Left lung (tissue), 10 donors: ENCODE data around the gene MB. TPM values are rescaled to one million over a fixed set of nuclear protein-coding genes. Genes with fewer than 3 reads are reported as not detected.

Experiments used
- ATAC-seq: fragments of 200-7000 bp; cut with Tn5 transposase; one replicate; pipeline ENCODE4 v1.9.1; 2020; ENCODE audit warnings: moderate library complexity
- DNase-seq, 4 donors: peaks; one replicate each; pipeline ENCODE4 v3.0.0-alpha.2; 2013 to 2020
- H3K27ac ChIP-seq, 2 donors: fragments of 200-600 bp; sonication (generic) in 1 of 2; one replicate each; pipeline versions ENCODE4 v1.5.0 to v1.8.0; 2020 to 2021
- H3K27me3 ChIP-seq, 2 donors: fragments of 200-600 bp; sonication (generic) in 1 of 2; one replicate each; pipeline versions ENCODE4 v1.5.0 to v1.8.0; 2020 to 2021
- H3K36me3 ChIP-seq, 2 donors: fragments of 200-600 bp; sonication (generic) in 1 of 2; one replicate each; pipeline versions ENCODE4 v1.5.0 to v1.8.0; 2020 to 2021
- H3K4me1 ChIP-seq, 2 donors: fragments of 200-600 bp; one replicate each; pipeline ENCODE4 v1.8.0; 2021
- H3K4me3 ChIP-seq, 2 donors: fragments of 200-600 bp; sonication (generic) in 1 of 2; one replicate each; pipeline versions ENCODE4 v1.5.0 to v1.8.0; 2020 to 2021; ENCODE audit warnings: mild to moderate bottlenecking in 1 of 2
- H3K9me3 ChIP-seq, 2 donors: fragments of 200-600 bp; sonication (generic) in 1 of 2; one replicate each; pipeline versions ENCODE4 v1.5.0 to v1.8.0; 2020 to 2021
- intact Hi-C, 2 donors: fragments of 100-400 bp; cut with DNase I; formaldehyde crosslinking; loops; one replicate each; pipeline versions ENCODE4 v1.11.2 to v1.14.2; 2022
- polyA plus RNA-seq, 6 donors: library from polyadenylated mRNA; unstranded; fragments of 120-200 nt; gene quantifications; one replicate each; pipeline ENCODE4 v1.2.1, GENCODE V29; 2013; ENCODE audit not compliant: insufficient read length in 6 of 6
- total RNA-seq, 2 donors: library from RNA; stranded (reverse); fragmentation: NEBNext Ultra II Directional; extraction: Animal tissue kit (Norgen Biotek cat#: 25700); gene quantifications; one replicate each; pipeline ENCODE4 v1.2.1, GENCODE V29; 2021
- TF ChIP-seq, protein P1 (sequence below), 2 donors: fragments of 200-600 bp; sonication (generic) in 1 of 2; IDR thresholded peaks; one replicate each; pipeline versions ENCODE4 v1.5.0 to v1.8.0; 2021; ENCODE audit warnings: antibody characterized with exemption in 2 of 2
- donor health status: DM: no; HTN: yes; CAD: no.
- donor health status: DM: no; HTN: no; CAD: no.

Gene MB
- total and polyA plus RNA-seq, 8 donors: 0.18 to 3.3 (median 0.86) TPM

DNA sequence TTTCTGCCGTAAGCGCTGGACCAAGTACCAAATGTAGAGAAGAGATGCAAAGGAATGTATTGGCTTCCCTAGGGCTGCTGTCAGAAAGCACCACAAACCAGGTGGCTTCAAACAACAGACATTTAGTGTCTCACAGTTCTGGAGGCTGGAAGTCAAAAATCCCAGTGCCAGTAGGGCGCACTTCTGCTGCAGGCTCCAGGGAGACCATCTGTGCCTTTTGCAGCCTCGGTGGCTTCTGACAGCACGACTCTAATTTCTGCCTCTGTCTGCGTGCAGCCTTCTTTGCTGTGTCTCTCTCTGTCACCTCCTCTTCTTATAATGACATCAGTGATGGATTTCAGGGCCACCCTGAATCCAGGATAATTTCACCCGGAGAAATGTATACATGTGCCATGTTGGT is 34.0 kb upstream of the MB start:
- peaks cover 8 to 63% of the 10 kb centered on the region in 2 donors for H3K4me1 ChIP-seq
- intact Hi-C loops: no loop called here
- ATAC-seq: no peak
- H3K27me3 ChIP-seq: no peaks in the 10 kb centered on the region
- H3K27ac ChIP-seq: no peak overlapping the region
- peak overlapping the region in 1 of 2 donors; percentile 87 for H3K4me3 ChIP-seq
- DNase-seq: no peak
- no peaks in the 10 kb centered on the region for H3K9me3 ChIP-seq
- TF ChIP-seq, protein P1, sequence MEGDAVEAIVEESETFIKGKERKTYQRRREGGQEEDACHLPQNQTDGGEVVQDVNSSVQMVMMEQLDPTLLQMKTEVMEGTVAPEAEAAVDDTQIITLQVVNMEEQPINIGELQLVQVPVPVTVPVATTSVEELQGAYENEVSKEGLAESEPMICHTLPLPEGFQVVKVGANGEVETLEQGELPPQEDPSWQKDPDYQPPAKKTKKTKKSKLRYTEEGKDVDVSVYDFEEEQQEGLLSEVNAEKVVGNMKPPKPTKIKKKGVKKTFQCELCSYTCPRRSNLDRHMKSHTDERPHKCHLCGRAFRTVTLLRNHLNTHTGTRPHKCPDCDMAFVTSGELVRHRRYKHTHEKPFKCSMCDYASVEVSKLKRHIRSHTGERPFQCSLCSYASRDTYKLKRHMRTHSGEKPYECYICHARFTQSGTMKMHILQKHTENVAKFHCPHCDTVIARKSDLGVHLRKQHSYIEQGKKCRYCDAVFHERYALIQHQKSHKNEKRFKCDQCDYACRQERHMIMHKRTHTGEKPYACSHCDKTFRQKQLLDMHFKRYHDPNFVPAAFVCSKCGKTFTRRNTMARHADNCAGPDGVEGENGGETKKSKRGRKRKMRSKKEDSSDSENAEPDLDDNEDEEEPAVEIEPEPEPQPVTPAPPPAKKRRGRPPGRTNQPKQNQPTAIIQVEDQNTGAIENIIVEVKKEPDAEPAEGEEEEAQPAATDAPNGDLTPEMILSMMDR (IDR thresholded peaks at IDR 0.05): no peak
- H3K36me3 ChIP-seq: peaks cover 0 to 5% of the 10 kb centered on the region in 2 donors

DNA sequence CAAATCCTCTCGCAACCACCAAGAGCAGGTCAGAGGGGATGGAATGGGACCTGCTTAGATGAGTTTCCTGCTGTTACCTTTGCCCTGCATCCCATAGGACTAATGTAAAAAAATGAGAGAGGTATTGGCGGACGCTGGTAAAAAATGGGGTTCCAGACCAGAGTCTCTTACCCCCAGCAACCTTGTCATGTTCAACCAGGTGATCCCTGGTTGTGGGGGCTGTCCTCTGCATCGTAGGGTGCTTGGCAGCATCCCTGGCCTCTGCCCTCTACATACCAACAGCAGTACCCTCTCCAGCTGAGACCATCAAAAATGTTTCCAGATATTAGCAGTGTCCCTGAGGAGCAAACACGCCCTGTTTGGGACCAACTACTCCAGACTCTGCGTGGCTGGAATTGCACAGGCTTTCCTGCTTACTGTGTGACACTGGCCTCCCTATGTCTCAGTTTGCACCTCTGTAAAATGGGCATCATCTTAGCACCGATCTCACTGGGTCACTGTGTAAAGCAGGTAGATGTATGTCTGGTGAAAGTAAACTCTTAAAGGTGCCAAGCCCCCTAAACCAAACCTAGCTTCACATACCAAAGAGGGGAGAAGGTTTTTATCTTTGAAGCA is 32.6 kb upstream of the MB start:
- TF ChIP-seq, protein P1 (IDR thresholded peaks at IDR 0.05): no peak
- no peak for ATAC-seq
- intact Hi-C loops: no loop called here
- Histone ChIP-seq H3K4me1 (peaks cover 8 to 51% of the 10 kb centered on the region in 2 donors), H3K27me3 (no peaks in the 10 kb centered on the region), H3K27ac (peak overlapping the region; percentile 95), H3K9me3 (no peaks in the 10 kb centered on the region), H3K36me3 (no peaks in the 10 kb centered on the region), H3K4me3 (peak overlapping the region; percentile 44 to 87)
- DNase-seq: no peak

DNA sequence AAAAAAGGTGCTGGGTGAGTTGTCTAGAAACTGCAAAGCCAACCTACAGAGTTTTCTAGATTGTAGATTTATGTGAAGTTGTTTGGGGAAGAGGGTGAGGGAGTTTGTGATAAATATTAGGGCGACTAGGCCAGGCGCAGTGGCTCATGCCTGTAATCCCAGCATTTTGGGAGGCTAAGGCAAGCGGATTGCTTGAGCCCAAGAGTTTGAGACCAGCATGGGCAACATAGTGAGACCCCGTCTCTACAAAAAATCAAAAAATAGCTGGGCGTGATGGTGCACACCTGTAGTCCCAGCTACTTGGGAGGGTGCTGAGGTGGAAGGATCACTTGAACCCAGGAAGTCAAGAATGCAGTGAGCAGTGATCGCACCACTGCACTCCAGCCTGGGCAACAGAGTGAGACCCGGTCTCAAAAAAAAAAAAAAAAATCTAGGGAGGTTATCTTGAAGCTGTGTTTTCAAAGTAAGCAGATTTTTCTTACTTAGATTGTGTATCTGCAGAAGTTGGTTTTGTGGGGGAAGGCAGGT is 32.0 kb upstream of the MB start:
- ATAC-seq (peak; percentile 53), DNase-seq (no peak)
- Histone ChIP-seq H3K4me1 (peaks cover 8 to 49% of the 10 kb centered on the region in 2 donors), H3K27me3 (no peaks in the 10 kb centered on the region), H3K27ac (peak overlapping the region; percentile 95), H3K9me3 (no peaks in the 10 kb centered on the region), H3K4me3 (peak overlapping the region; percentile 44 to 87), H3K36me3 (no peaks in the 10 kb centered on the region)
- TF ChIP-seq, protein P1 (IDR thresholded peaks at IDR 0.05): no peak
- intact Hi-C loops: no loop called here

DNA sequence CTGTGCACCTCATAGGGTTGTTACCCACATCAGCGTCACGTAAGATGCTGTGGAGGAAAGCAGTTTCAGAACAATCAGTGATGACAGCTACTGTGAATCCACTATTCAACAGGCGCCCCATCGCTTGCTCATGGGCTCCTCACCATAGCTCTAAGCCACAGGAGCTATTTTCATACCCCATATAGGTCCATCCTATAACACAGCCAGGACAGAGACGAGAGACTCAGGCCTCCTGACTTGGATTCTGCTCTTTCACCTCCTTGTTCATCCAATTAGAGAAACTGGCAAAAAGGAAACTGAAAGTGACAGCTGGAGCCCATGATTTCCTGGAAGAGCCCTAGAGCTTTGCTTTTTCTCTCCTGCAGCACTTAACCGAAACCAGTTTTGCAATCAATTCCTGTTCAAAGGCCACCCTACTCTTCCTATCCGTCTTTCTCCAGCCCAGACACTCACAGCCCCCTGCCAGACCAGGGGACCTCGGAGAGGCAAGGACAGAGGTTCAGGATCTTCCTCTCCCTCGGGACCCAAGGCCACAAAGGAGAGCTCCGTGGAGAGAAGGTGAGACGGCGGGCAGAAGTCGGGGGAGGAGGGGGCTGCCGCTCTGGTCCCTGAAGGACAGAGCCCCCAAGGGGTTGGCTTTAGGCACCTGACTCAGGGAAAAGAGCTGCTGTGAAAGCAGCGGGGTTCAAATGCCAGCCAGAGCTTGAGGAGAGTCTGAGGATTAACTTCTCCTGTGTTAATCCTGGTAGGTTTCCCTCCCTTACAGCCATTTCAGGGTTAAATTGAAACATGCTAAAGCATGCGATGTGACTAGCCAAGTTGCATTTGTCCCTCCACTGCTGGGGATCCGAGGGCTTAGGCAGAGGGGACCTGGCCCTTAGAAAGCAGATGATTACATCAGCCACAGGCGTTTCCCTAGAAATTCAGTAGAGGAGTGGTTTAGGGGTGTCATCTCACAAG is 31.2 kb upstream of the MB start, which contains the start of gene APOL6:
APOL6 (plus strand) TSS at position 381 of the 960 bp plus-strand sequence. CDS start 7,980 bp downstream, outside the sequence.
- TF ChIP-seq, protein P1 (IDR thresholded peaks at IDR 0.05): no peak
- Histone ChIP-seq H3K4me3 (peak within 1 kb of the TSS; percentile 44 to 87), H3K9me3 (no peaks in the 10 kb centered on the region), H3K36me3 (no peaks in the 10 kb centered on the region), H3K4me1 (peaks cover 8 to 42% of the 10 kb centered on the region in 2 donors), H3K27me3 (no peaks in the 10 kb centered on the region), H3K27ac (peak within 1 kb of the TSS; percentile 95)
- intact Hi-C loops: no loop called here
- DNase-seq (peak in 2 of 4 donors; percentile 66 to 75), ATAC-seq (peak; percentile 83)

DNA sequence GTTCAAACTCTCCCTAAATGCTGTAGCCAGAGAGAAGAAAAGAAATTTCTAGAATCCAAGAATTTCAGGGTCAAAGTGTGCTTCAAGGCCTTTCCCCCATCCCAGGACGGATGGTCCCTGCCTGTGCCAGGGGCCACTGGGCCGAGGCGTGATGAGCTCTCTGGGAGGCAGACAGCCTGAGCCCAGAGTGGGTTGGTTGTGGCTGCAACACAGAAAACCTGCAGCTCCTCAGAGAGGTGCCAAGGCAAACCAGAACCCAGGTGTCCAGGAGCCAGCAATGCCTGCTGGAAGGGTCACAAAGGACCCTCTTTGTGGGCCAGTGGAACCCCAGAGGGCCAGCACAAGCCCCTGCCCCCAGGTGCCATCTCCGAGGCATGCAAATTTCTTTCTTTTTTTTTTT is 28.5 kb upstream of the MB start:
- no peak overlapping the region for H3K27ac ChIP-seq
- ATAC-seq (no peak), DNase-seq (no peak)
- no peaks in the 10 kb centered on the region for H3K9me3 ChIP-seq
- TF ChIP-seq, protein P1 (IDR thresholded peaks at IDR 0.05): no peak
- intact Hi-C loops: no loop called here
- no peaks in the 10 kb centered on the region for H3K27me3 ChIP-seq
- no peak overlapping the region for H3K4me3 ChIP-seq
- H3K4me1 ChIP-seq: peaks cover 8 to 35% of the 10 kb centered on the region in 2 donors
- H3K36me3 ChIP-seq: no peaks in the 10 kb centered on the region
